Dedifferentiated amniotic fluid mesenchymal stem cell (primary cell): ENCODE data around the gene SCN8A.
"Not testable (repeated sequence)": the region's sequence is repeated elsewhere in the genome, so short reads cannot be mapped to it uniquely, and the experiment has no call there.

Experiments used
- DNase-seq: peaks from one replicate; pipeline ENCODE4 v3.0.0-alpha.2; 2016; ENCODE audit errors: extremely low spot score

Gene SCN8A

GRCh38 chr12:51622564-51622963 lies 31.5 kb downstream of the SCN8A start:
- peak; percentile 44 for DNase-seq

- no peak for DNase-seq
These were observed 34.3 kb downstream of the SCN8A start for GRCh38 chr12:51625370-51625769.

GRCh38 chr12:51626115-51626514 lies 35.1 kb downstream of the SCN8A start:
- DNase-seq: no peak

- no peak for DNase-seq
These were observed 35.6 kb downstream of the SCN8A start for GRCh38 chr12:51626629-51627028.

GRCh38 chr12:51630256-51630880 lies 39.3 kb downstream of the SCN8A start:
- no peak for DNase-seq

GRCh38 chr12:51630986-51631385 lies 40.0 kb downstream of the SCN8A start:
- no peak for DNase-seq

- DNase-seq: peak; percentile 28
These were observed 40.6 kb downstream of the SCN8A start for GRCh38 chr12:51631591-51631990.

DNA sequence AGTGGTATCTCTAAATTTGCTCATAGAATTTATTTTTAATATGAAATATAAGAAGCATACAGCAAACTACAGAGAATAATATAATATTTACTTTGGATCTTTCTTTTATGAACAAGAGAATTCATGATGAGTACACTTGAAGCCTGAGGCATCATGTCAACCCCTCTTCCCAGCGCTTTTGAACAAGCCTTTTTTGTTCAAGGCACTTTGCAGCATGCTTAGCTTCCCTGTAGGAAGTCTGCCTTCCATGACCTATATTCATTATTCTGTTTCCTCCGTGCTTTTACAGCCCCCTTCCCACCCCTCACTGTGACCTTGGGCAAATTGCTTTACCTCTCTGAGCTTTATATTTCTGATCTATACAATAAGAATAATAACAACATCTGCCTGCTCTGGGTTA lies 41.6 kb downstream of the SCN8A start:
- no peak for DNase-seq

DNA sequence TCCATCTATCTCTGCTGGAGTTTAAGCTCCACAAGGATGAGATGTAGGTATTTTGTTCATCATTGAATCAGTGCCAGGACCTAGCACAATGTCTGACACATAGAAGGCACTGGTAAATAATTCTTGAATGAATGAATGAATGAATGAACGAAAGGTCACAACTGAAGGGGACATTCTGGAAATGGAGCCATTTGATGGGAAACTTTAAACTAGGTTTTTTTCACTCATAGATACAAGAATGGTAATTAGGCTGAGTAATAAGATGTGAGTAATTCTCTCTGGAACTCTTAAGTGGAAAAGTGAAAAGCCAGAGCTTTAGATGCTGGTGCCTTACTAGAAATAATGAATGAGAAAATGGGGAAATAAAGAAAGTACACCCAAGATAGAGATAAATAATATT lies 44.3 kb downstream of the SCN8A start:
- no peak for DNase-seq

DNA sequence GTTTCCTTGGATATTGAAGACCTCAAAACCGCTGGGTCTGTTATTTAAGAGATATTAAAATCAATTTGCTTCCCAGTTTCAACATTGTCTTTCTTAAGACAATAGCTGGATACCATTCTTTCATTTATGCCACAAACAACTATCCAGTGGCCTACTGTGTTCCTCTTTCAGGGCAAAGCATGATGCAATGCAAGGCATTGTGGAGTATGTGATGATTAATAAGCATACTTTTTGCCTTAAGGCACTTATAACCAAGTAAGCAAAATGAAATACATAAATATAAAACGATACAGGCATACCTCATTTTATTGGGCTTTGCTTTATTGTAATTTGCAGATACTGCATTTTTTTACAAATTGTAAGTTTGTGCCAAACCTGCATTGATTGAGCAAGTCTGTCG lies 45.5 kb downstream of the SCN8A start:
- peak; percentile 85 for DNase-seq

DNA sequence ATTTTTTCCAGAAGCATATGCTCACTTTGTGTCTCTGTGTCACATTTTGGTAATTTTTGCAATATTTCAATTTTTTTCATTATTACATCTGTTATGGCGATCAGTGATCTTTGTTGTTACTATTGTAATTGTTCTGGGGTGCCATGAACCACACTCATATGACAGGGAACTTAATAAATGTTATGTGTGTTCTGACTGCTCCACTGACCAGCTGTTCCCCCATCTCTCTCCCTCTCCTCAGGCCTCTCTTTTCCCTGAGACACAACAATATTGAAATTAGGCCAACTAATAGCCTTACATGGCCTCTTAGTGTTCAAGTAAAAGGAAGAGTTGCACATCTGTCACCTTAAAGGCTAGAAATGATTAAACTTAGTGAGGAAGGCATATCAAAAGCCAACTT lies 46.0 kb downstream of the SCN8A start:
- no peak for DNase-seq

DNA sequence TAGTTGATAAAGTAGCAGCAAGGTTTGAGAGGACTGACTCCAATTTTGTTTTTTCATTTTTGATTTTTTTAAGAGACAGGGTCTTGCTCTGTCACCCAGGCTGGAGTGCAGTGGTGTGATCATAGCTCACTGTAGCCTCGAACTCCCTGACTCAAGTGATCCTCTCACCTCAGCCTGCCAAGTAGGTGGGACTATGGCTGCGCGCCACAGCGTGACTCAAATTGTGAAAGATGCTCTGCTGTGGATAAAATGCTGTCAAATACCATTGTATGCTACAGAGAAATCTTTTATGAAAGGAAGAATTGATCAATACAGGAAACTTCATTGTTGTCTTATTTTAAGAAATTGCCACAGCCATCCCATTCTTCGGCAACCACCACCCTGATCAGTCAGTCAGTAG lies 48.3 kb downstream of the SCN8A start:
- DNase-seq: no peak

GRCh38 chr12:51642286-51642685 lies 51.3 kb downstream of the SCN8A start:
- no peak for DNase-seq

DNA sequence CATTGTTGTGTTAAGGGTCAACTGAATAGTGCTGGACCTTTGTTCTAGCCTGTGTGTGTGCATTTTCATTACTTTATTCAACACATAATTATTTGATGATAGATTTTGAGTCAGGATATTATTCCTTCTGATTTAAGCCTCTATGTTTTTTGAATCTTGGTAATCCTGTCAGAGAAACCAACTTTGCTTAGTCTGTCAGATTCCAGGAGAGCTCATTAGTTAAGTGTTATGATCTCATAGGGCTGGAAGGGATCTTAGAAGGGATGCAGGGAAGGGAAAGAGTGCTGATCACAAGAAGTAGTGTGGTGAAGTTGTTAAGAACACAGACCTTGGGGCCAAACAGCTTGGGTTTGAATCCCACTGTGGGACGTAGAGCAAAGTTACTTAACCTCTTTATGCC lies 52.9 kb downstream of the SCN8A start:
- no peak for DNase-seq

DNA sequence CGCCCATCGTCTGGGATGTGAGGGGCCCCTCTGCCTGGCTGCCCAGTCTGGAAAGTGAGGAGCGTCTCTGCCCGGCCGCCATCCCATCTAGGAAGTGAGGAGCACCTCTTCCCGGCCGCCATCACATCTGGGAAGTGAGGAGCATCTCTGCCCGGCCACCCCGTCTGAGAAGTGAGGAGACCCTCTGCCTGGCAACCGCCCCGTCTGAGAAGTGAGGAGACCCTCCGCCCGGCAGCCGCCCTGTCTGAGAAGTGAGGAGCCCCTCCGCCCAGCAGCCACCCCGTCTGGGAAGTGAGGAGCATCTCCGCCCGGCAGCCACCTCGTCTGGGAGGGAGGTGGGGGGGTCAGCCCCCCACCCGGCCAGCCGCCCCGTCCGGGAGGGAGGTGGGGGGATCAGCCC lies 53.7 kb downstream of the SCN8A start:
- not testable (repeated sequence) for DNase-seq

GRCh38 chr12:51645961-51646360 lies 54.9 kb downstream of the SCN8A start:
- no peak for DNase-seq

GRCh38 chr12:51647647-51648046 lies 56.6 kb downstream of the SCN8A start:
- no peak for DNase-seq

GRCh38 chr12:51653431-51653830 lies 62.4 kb downstream of the SCN8A start:
- no peak for DNase-seq

DNA sequence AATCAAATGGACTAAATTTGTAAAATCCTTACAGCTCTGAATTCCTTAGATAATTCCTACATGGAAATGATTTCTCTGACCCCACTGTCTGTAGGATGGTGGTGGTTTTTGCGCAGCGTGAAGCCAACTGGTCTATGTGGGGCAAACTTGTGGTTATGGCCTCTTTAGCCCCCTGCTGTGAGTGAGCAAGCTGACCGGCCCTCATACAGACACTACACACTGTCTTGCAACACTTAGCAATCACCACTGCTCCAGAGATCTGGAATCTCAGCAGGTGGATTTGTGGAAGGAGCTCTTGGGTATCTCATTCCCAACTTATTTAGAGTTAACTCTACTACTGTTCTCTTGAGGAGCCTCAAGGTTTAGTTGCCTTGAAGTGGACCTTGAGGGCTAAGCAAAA lies 70.2 kb downstream of the SCN8A start:
- DNase-seq: no peak

DNA sequence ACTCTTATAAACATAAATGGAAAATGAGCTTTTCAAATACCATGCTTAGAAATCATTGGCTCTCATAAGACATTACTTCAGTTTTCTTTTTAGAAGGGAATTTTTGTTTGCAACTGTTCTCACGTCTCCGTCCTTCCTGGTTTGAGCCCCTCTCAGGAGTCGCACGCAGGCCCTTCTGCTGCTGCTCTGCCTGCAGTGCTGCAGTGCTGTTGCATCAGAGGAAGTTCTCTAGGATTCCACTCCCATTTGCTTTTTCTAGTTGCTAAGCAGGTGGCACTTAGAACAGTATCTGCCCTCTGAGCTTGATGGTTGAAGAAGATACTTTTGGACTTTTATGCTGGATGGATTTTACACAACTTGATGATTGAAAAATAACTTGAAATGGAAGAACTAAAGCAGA lies 70.8 kb downstream of the SCN8A start:
- no peak for DNase-seq

GRCh38 chr12:51662728-51663154 lies 71.7 kb downstream of the SCN8A start:
- no peak for DNase-seq

GRCh38 chr12:51663390-51663789 lies 72.4 kb downstream of the SCN8A start:
- no peak for DNase-seq

DNA sequence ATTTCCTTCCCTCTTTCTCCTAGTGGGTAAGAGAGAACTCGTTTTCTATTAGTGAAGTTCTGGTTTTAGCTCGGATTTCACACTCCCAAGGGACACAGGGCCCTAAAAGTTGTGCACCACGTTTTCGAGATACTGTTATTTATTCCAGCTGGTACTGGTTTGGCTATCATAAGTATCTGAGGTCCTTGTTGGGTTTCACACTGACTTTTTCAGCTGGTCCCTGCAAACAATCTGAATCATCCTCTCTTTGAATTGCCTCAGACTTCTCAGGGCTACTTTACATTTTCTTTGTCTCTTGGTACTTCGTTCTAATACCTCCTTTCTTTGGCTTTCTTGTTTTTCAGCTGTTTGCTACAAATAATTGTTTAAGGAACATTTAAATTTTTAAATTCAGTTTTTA lies 75.7 kb downstream of the SCN8A start:
- DNase-seq: no peak

- no peak for DNase-seq
These were observed 76.2 kb downstream of the SCN8A start for GRCh38 chr12:51667269-51667668.
